LNCAP (cell line): ENCODE results near the gene PKD1L1.

ENCODE experiments used
- CTCF ChIP-seq: fragments of 450-650 bp; IDR thresholded peaks from 2 replicates; pipeline ENCODE4 v1.5.1; 2017; ENCODE audit warnings: mild to moderate bottlenecking

The PKD1L1 gene

GRCh38 chr7:47826754-47827153 is 121.5 kb downstream of the PKD1L1 start:
- TF ChIP-seq CTCF, result no peak

GRCh38 chr7:47819607-47819920 is 128.7 kb downstream of the PKD1L1 start:
- peak; percentile 13; the same call in 1 of the 2 replicates for TF ChIP-seq CTCF

GRCh38 chr7:47818796-47819606 is 129.3 kb downstream of the PKD1L1 start:
- TF ChIP-seq CTCF, result peak; percentile 98

- no peak for TF ChIP-seq CTCF
Measured at GRCh38 chr7:47817917-47818316, 130.3 kb downstream of the PKD1L1 start.

GRCh38 chr7:47816647-47817046 is 131.6 kb downstream of the PKD1L1 start:
- no peak for TF ChIP-seq CTCF

GRCh38 chr7:47815867-47816266 is 132.4 kb downstream of the PKD1L1 start:
- no peak for TF ChIP-seq CTCF

GRCh38 chr7:47814905-47815613 is 133.2 kb downstream of the PKD1L1 start:
- no peak for TF ChIP-seq CTCF
